SJSA1 (cell line): Measurements from ENCODE around the gene LRMDA. TPM values are rescaled to one million over a fixed set of nuclear protein-coding genes. Genes with fewer than 3 reads are reported as not detected.
"Not testable (repeated sequence)": the region's sequence is repeated elsewhere in the genome, so short reads cannot be mapped to it uniquely, and the experiment has no call there.

Source experiments
- DNase-seq, 2 experiments: peaks; one replicate each; pipeline ENCODE4 v3.0.0-alpha.2; 2015 to 2020; ENCODE audit warnings: low spot score in 2 of 2, low read depth in 1 of 2
- H3K27ac ChIP-seq: fragments of 250-450 bp; sonication (Bioruptor Pico); 2 replicates; pipeline ENCODE4 v1.5.1; 2020; ENCODE audit warnings: mild to moderate bottlenecking, moderate library complexity
- H3K27me3 ChIP-seq: fragments of 250-450 bp; sonication (Bioruptor Pico); replicated peaks from 2 replicates; pipeline ENCODE4 v1.5.1; 2020; ENCODE audit warnings: mild to moderate bottlenecking, moderate library complexity
- H3K36me3 ChIP-seq: fragments of 250-450 bp; sonication (Bioruptor Pico); 2 replicates; pipeline ENCODE4 v1.5.1; 2020; ENCODE audit warnings: mild to moderate bottlenecking
- H3K4me1 ChIP-seq: fragments of 250-450 bp; sonication (Bioruptor Pico); replicated peaks from 2 replicates; pipeline ENCODE4 v1.6.1; 2021; ENCODE audit warnings: mild to moderate bottlenecking
- H3K4me3 ChIP-seq: fragments of 250-450 bp; sonication (Bioruptor Pico); 2 replicates; pipeline ENCODE4 v1.5.1; 2020; ENCODE audit warnings: mild to moderate bottlenecking
- H3K9me3 ChIP-seq: fragments of 250-450 bp; sonication (Bioruptor Pico); replicated peaks from 2 replicates; pipeline ENCODE4 v1.5.1; 2020; ENCODE audit warnings: mild to moderate bottlenecking
- total RNA-seq: library from RNA; depleted of rRNA; stranded (reverse); fragments of >200 nt; shearing (Covaris generic); gene quantifications from 2 replicates; pipeline ENCODE4 v1.2.3, GENCODE V29; 2014

The LRMDA gene
- total RNA-seq, 1 experiment from 2014 or later = not detected

- H3K4me1 ChIP-seq = no peaks in the 10 kb centered on the region
- no peak overlapping the region for H3K4me3 ChIP-seq
- H3K9me3 ChIP-seq = 0 out of 2 replicates have a peak, but pooled peaks cover under 1% of the 10 kb centered on the region
- H3K27ac ChIP-seq = no peak overlapping the region
- DNase-seq = no peak
- H3K36me3 ChIP-seq = no peaks in the 10 kb centered on the region
- H3K27me3 ChIP-seq = no peaks in the 10 kb centered on the region
Observed at GRCh38 chr10:76509446-76509845, 1078.0 kb downstream of the LRMDA start.

- Histone ChIP-seq H3K27me3 (no peaks in the 10 kb centered on the region), H3K9me3 (no peaks in the 10 kb centered on the region), H3K36me3 (no peaks in the 10 kb centered on the region), H3K4me1 (no peaks in the 10 kb centered on the region), H3K27ac (no peak overlapping the region), H3K4me3 (no peak overlapping the region)
- DNase-seq = no peak
Observed at GRCh38 chr10:76514321-76514720, 1082.9 kb downstream of the LRMDA start.

GRCh38 chr10:76514869-76515268 is 1083.4 kb downstream of the LRMDA start:
- no peaks in the 10 kb centered on the region for H3K4me1 ChIP-seq
- H3K9me3 ChIP-seq = no peaks in the 10 kb centered on the region
- no peak overlapping the region for H3K27ac ChIP-seq
- no peak for DNase-seq
- no peak overlapping the region for H3K4me3 ChIP-seq
- no peaks in the 10 kb centered on the region for H3K27me3 ChIP-seq
- no peaks in the 10 kb centered on the region for H3K36me3 ChIP-seq

GRCh38 chr10:76522547-76522946 is 1091.1 kb downstream of the LRMDA start:
- H3K4me1 ChIP-seq = no peaks in the 10 kb centered on the region
- DNase-seq = no peak
- H3K4me3 ChIP-seq = no peak overlapping the region
- no peaks in the 10 kb centered on the region for H3K27me3 ChIP-seq
- H3K27ac ChIP-seq = no peak overlapping the region
- H3K9me3 ChIP-seq = no peaks in the 10 kb centered on the region
- no peaks in the 10 kb centered on the region for H3K36me3 ChIP-seq

GRCh38 chr10:76523246-76523645 is 1091.8 kb downstream of the LRMDA start:
- Histone ChIP-seq H3K4me1 (no peaks in the 10 kb centered on the region), H3K4me3 (no peak overlapping the region), H3K27me3 (no peaks in the 10 kb centered on the region), H3K9me3 (no peaks in the 10 kb centered on the region), H3K27ac (no peak overlapping the region), H3K36me3 (no peaks in the 10 kb centered on the region)
- no peak for DNase-seq

GRCh38 chr10:76523791-76524351 is 1092.4 kb downstream of the LRMDA start:
- Histone ChIP-seq H3K4me1 (no peaks in the 10 kb centered on the region), H3K27me3 (no peaks in the 10 kb centered on the region), H3K36me3 (no peaks in the 10 kb centered on the region), H3K27ac (no peak overlapping the region), H3K4me3 (no peak overlapping the region), H3K9me3 (no peaks in the 10 kb centered on the region)
- no peak for DNase-seq

- not testable (repeated sequence) for DNase-seq, H3K4me1 ChIP-seq, H3K36me3 ChIP-seq, H3K27me3 ChIP-seq, H3K9me3 ChIP-seq, H3K27ac ChIP-seq, H3K4me3 ChIP-seq
Observed at GRCh38 chr10:76526833-76527232, 1095.4 kb downstream of the LRMDA start.

GRCh38 chr10:76540331-76540730 is 1108.9 kb downstream of the LRMDA start:
- Histone ChIP-seq H3K36me3 (no peaks in the 10 kb centered on the region), H3K27ac (no peak overlapping the region), H3K27me3 (no peaks in the 10 kb centered on the region), H3K4me1 (peaks cover 3% of the 10 kb centered on the region; the same call in 1 of the 2 replicates), H3K4me3 (no peak overlapping the region), H3K9me3 (no peaks in the 10 kb centered on the region)
- no peak for DNase-seq

GRCh38 chr10:76540786-76541185 is 1109.4 kb downstream of the LRMDA start:
- H3K27me3 ChIP-seq = no peaks in the 10 kb centered on the region
- H3K4me1 ChIP-seq = peaks cover 3% of the 10 kb centered on the region; the same call in 1 of the 2 replicates
- H3K9me3 ChIP-seq = no peaks in the 10 kb centered on the region
- DNase-seq = no peak
- no peaks in the 10 kb centered on the region for H3K36me3 ChIP-seq
- no peak overlapping the region for H3K27ac ChIP-seq
- H3K4me3 ChIP-seq = no peak overlapping the region

- peaks cover 3% of the 10 kb centered on the region; the same call in 1 of the 2 replicates for H3K4me1 ChIP-seq
- DNase-seq = no peak
Observed at GRCh38 chr10:76541852-76542251, 1110.4 kb downstream of the LRMDA start.

GRCh38 chr10:76542307-76542930 is 1111.0 kb downstream of the LRMDA start:
- no peak overlapping the region for H3K27ac ChIP-seq
- no peak overlapping the region for H3K4me3 ChIP-seq
- H3K27me3 ChIP-seq = no peaks in the 10 kb centered on the region
- no peaks in the 10 kb centered on the region for H3K9me3 ChIP-seq
- no peak for DNase-seq
- H3K36me3 ChIP-seq = no peaks in the 10 kb centered on the region
- peaks cover 3% of the 10 kb centered on the region; the same call in 1 of the 2 replicates for H3K4me1 ChIP-seq

More at GRCh38 chr10:76541852-76542251, 1110.4 kb downstream of the LRMDA start:
- Histone ChIP-seq H3K27ac (no peak overlapping the region), H3K27me3 (no peaks in the 10 kb centered on the region), H3K4me3 (no peak overlapping the region), H3K36me3 (no peaks in the 10 kb centered on the region), H3K9me3 (no peaks in the 10 kb centered on the region)

GRCh38 chr10:76543655-76544054 is 1112.2 kb downstream of the LRMDA start:
- peaks cover 3% of the 10 kb centered on the region; the same call in 1 of the 2 replicates for H3K4me1 ChIP-seq
- H3K9me3 ChIP-seq = no peaks in the 10 kb centered on the region
- no peaks in the 10 kb centered on the region for H3K36me3 ChIP-seq
- no peaks in the 10 kb centered on the region for H3K27me3 ChIP-seq
- no peak overlapping the region for H3K27ac ChIP-seq
- no peak overlapping the region for H3K4me3 ChIP-seq
- no peak for DNase-seq

GRCh38 chr10:76544789-76545188 is 1113.4 kb downstream of the LRMDA start:
- H3K27ac ChIP-seq = no peak overlapping the region
- DNase-seq = no peak
- H3K27me3 ChIP-seq = no peaks in the 10 kb centered on the region
- H3K9me3 ChIP-seq = no peaks in the 10 kb centered on the region
- no peak overlapping the region for H3K4me3 ChIP-seq
- peaks cover 6% of the 10 kb centered on the region for H3K4me1 ChIP-seq
- H3K36me3 ChIP-seq = no peaks in the 10 kb centered on the region

GRCh38 chr10:76546411-76546810 is 1115.0 kb downstream of the LRMDA start:
- H3K36me3 ChIP-seq = no peaks in the 10 kb centered on the region

More at GRCh38 chr10:76546411-76546810, 1115.0 kb downstream of the LRMDA start:
- DNase-seq = no peak
- no peak overlapping the region for H3K4me3 ChIP-seq
- peaks cover 13% of the 10 kb centered on the region for H3K4me1 ChIP-seq
- no peaks in the 10 kb centered on the region for H3K9me3 ChIP-seq
- H3K27me3 ChIP-seq = no peaks in the 10 kb centered on the region
- no peak overlapping the region for H3K27ac ChIP-seq
